ENCODE results near the gene INF2.
A peak's percentile ranks its signal among the peaks of the same experiment; 100 is the strongest.
"Not testable (repeated sequence)": the region's sequence is repeated elsewhere in the genome, so short reads cannot be mapped to it uniquely, and the experiment has no call there.

INF2 gene

GRCh38 chr14:104657563-104658324, 31.7 kb upstream of the INF2 start:
- DNase-seq = no peak

- no peak for DNase-seq
These were observed 31.1 kb upstream of the INF2 start for GRCh38 chr14:104658325-104658712.

GRCh38 chr14:104659146-104659545, 30.3 kb upstream of the INF2 start:
- no peak for DNase-seq

- peak; percentile 39 for DNase-seq
These were observed 29.5 kb upstream of the INF2 start for GRCh38 chr14:104659764-104660523.

GRCh38 chr14:104660597-104660996, 28.8 kb upstream of the INF2 start:
- DNase-seq = no peak

GRCh38 chr14:104661086-104661485, 28.3 kb upstream of the INF2 start:
- DNase-seq = no peak

GRCh38 chr14:104661528-104662157, 27.8 kb upstream of the INF2 start:
- DNase-seq = not testable (repeated sequence)

GRCh38 chr14:104662472-104662871, 26.9 kb upstream of the INF2 start:
- DNase-seq = not testable (repeated sequence)

GRCh38 chr14:104664107-104664506, 25.3 kb upstream of the INF2 start:
- DNase-seq = no peak

GRCh38 chr14:104664588-104664987, 24.8 kb upstream of the INF2 start:
- DNase-seq = no peak

GRCh38 chr14:104665114-104665656, 24.2 kb upstream of the INF2 start:
- no peak for DNase-seq

- DNase-seq = peak; percentile 27
These were observed 23.5 kb upstream of the INF2 start for GRCh38 chr14:104665657-104666522.

GRCh38 chr14:104666523-104666895, 22.9 kb upstream of the INF2 start:
- DNase-seq = not testable (repeated sequence)

- no peak for DNase-seq
These were observed 22.4 kb upstream of the INF2 start for GRCh38 chr14:104666981-104667380.

- no peak for DNase-seq
These were observed 19.7 kb upstream of the INF2 start for GRCh38 chr14:104669697-104670096.

- DNase-seq = peak; percentile 36
These were observed 18.0 kb upstream of the INF2 start for GRCh38 chr14:104671330-104671977.

- peak; percentile 19 for DNase-seq
These were observed 17.3 kb upstream of the INF2 start for GRCh38 chr14:104672119-104672518.

- no peak for DNase-seq
These were observed 15.9 kb upstream of the INF2 start for GRCh38 chr14:104673481-104673880.

- DNase-seq = no peak
These were observed 14.0 kb upstream of the INF2 start for GRCh38 chr14:104675447-104675846.

- DNase-seq = no peak
These were observed 13.2 kb upstream of the INF2 start for GRCh38 chr14:104676130-104676693.

- no peak for DNase-seq
These were observed 12.5 kb upstream of the INF2 start for GRCh38 chr14:104676694-104677511.

All from inflammatory macrophage treated with lipopolysaccharide for 4 hours (primary cell).